H1 (cell line): ENCODE data around the gene PAPOLA.

Experiments used
- CHD2 ChIP-seq: IDR thresholded peaks from 2 replicates; pipeline ENCODE4 v1.6.1; 2012; ENCODE audit warnings: low read length, improper control_type of control experiment
- CREB1 ChIP-seq: IDR thresholded peaks from 2 replicates; pipeline ENCODE4 v1.6.1; 2012; ENCODE audit warnings: inconsistent platforms
- EZH2 ChIP-seq: fragments of 200-600 bp; sonication (generic); IDR thresholded peaks from 2 replicates; pipeline ENCODE4 v1.7.1; 2012; ENCODE audit warnings: low read depth, mild to moderate bottlenecking, moderate library complexity, low read length, inconsistent platforms; ENCODE audit not compliant: severe bottlenecking
- GABPA ChIP-seq: IDR thresholded peaks from 2 replicates; pipeline ENCODE4 v1.6.1; 2011; ENCODE audit warnings: mild to moderate bottlenecking, low read length, moderate library complexity, borderline replicate concordance; ENCODE audit not compliant: insufficient read depth
- KDM1A ChIP-seq: fragments of 200-600, 300-600 bp; sonication (generic); IDR thresholded peaks from 2 replicates; pipeline ENCODE4 v1.7.1; 2016; ENCODE audit warnings: mild to moderate bottlenecking, low read length, borderline replicate concordance
- POLR2A ChIP-seq, 2 experiments: IDR thresholded peaks; 1 replicate in 1 of 2; 2 replicates in 1 of 2; pipeline ENCODE4 v1.6.1; 2011; ENCODE audit warnings: low read depth in 2 of 2, low read length in 2 of 2, mild to moderate bottlenecking in 2 of 2; ENCODE audit errors: control extremely low read depth in 1 of 2
- POLR2AphosphoS5 ChIP-seq: IDR thresholded peaks from 2 replicates; pipeline ENCODE4 v1.6.1; 2011; ENCODE audit warnings: low read depth, low read length
- SIX5 ChIP-seq: IDR thresholded peaks from 2 replicates; pipeline ENCODE4 v1.6.1; 2011; ENCODE audit warnings: mild to moderate bottlenecking, low read depth, low read length
- TAF7 ChIP-seq: optimal IDR thresholded peaks from 2 replicates; pipeline ENCODE3; 2011; ENCODE audit warnings: low read depth, mild to moderate bottlenecking, inconsistent platforms, low read length, moderate library complexity, borderline replicate concordance
- TF ChIP-seq, protein P1 (sequence below), 3 experiments: IDR thresholded peaks; 1 replicate in 2 of 3; 2 replicates in 1 of 3; pipeline versions ENCODE4 v1.5.1 to v1.6.1; 2011; ENCODE audit warnings: low read length in 3 of 3, mild to moderate bottlenecking in 3 of 3, inconsistent platforms in 2 of 3, low read depth in 1 of 3, moderate library complexity in 1 of 3; ENCODE audit not compliant: insufficient read depth in 1 of 3; ENCODE audit errors: control extremely low read depth in 1 of 3
- TF ChIP-seq, protein P2 (sequence below): IDR thresholded peaks from 2 replicates; pipeline ENCODE4 v1.6.1; 2011; ENCODE audit warnings: low read depth, mild to moderate bottlenecking, low read length; ENCODE audit not compliant: insufficient read depth

DNA sequence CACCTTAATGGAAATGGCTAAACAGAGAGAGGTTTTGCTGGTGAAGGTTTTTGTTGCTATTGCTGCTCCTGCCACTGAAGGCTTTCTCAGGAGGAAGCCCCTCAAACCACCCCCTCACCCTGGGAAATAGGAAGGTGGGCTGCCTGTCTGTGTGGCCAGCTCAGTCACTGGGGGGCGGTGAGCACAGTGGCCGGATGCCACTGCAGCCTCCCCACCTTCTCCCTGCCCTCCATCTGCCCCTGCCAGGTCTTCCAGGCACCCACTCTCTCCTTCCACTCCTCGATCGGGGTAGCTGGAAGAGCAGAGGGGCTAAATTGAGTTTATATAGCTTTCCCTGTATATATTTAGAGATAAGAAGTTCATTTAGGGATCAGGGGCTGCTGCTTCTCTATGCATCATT is 80.8 kb downstream of the PAPOLA start:
- TF ChIP-seq SIX5 (no peak), TAF7 (no peak), EZH2 (no peak), POLR2A (IDR thresholded peaks at IDR 0.05; ENCODE audit: control extremely low read depth in 1 of 2, low read depth in 2 of 2, low read length in 2 of 2) (no peak), CHD2 (no peak), GABPA (no peak), KDM1A (no peak), CREB1 (no peak), POLR2AphosphoS5 (no peak)
- TF ChIP-seq, protein P1, sequence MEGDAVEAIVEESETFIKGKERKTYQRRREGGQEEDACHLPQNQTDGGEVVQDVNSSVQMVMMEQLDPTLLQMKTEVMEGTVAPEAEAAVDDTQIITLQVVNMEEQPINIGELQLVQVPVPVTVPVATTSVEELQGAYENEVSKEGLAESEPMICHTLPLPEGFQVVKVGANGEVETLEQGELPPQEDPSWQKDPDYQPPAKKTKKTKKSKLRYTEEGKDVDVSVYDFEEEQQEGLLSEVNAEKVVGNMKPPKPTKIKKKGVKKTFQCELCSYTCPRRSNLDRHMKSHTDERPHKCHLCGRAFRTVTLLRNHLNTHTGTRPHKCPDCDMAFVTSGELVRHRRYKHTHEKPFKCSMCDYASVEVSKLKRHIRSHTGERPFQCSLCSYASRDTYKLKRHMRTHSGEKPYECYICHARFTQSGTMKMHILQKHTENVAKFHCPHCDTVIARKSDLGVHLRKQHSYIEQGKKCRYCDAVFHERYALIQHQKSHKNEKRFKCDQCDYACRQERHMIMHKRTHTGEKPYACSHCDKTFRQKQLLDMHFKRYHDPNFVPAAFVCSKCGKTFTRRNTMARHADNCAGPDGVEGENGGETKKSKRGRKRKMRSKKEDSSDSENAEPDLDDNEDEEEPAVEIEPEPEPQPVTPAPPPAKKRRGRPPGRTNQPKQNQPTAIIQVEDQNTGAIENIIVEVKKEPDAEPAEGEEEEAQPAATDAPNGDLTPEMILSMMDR (IDR thresholded peaks at IDR 0.05; ENCODE audit: control extremely low read depth in 1 of 3, insufficient read depth in 1 of 3, low read depth in 1 of 3, low read length in 3 of 3) = no peak
- TF ChIP-seq, protein P2, sequence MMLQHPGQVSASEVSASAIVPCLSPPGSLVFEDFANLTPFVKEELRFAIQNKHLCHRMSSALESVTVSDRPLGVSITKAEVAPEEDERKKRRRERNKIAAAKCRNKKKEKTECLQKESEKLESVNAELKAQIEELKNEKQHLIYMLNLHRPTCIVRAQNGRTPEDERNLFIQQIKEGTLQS = no peak
